Uterus (tissue), 4 donors: ENCODE results near the gene GRK3. TPM values are rescaled to one million over a fixed set of nuclear protein-coding genes. Genes with fewer than 3 reads are reported as not detected.
A peak's percentile ranks its signal among the peaks of the same experiment; 100 is the strongest.
"Not testable (repeated sequence)": the region's sequence is repeated elsewhere in the genome, so short reads cannot be mapped to it uniquely, and the experiment has no call there.

Experiments used
- DNase-seq, 2 donors: peaks; one replicate each; pipeline ENCODE4 v3.0.0-alpha.2; 2019 to 2020
- H3K27ac ChIP-seq, 2 donors: fragments of 200-600 bp; sonication (generic); 1 replicate in 1 of 2; 2 replicates in 1 of 2; pipeline ENCODE4 v1.5.1; 2016 to 2018
- H3K27me3 ChIP-seq, 2 donors: fragments of 200-600 bp; sonication (generic); one replicate each; pipeline ENCODE4 v1.5.1; 2018 to 2019; ENCODE audit warnings: control low read depth in 1 of 2
- H3K36me3 ChIP-seq, 2 donors: fragments of 200-600 bp; sonication (generic); one replicate each; pipeline ENCODE4 v1.5.1; 2019; ENCODE audit warnings: control low read depth in 1 of 2
- H3K4me1 ChIP-seq, 2 donors: fragments of 200-600 bp; sonication (generic); one replicate each; pipeline ENCODE4 v1.5.1; 2018 to 2019; ENCODE audit warnings: control low read depth in 1 of 2
- H3K4me3 ChIP-seq, 2 donors: fragments of 200-600 bp; sonication (generic); 1 replicate in 1 of 2; 2 replicates in 1 of 2; pipeline ENCODE4 v1.5.1; 2018 to 2019; ENCODE audit warnings: mild to moderate bottlenecking in 1 of 2
- H3K9me3 ChIP-seq, 2 donors: fragments of 200-600 bp; sonication (generic); one replicate each; pipeline ENCODE4 v1.5.1; 2019; ENCODE audit warnings: control low read depth in 1 of 2
- CTCF ChIP-seq, 4 experiments: fragments of 200-600 bp in 2 of 4; fragments of 450-650 bp in 2 of 4; sonication (generic) in 2 of 4; IDR thresholded peaks; one replicate each; pipeline ENCODE4 v1.5.1; 2016 to 2019; ENCODE audit warnings: antibody characterized with exemption in 4 of 4, mild to moderate bottlenecking in 2 of 4, moderate library complexity in 1 of 4
- POLR2A ChIP-seq, 2 donors: fragments of 450-650 bp; IDR thresholded peaks; one replicate each; pipeline ENCODE4 v1.6.1; 2016; ENCODE audit warnings: antibody characterized with exemption in 2 of 2, mild to moderate bottlenecking in 1 of 2, moderate library complexity in 1 of 2
- intact Hi-C: fragments of 100-400 bp; cut with DNase I; formaldehyde crosslinking; loops from one replicate; pipeline ENCODE4 v1.15.1; 2023; ENCODE audit warnings: low total_unique reads
- total RNA-seq, 4 donors: library from RNA; depleted of rRNA in 3 of 4; stranded (reverse); fragments of >200 nt in 3 of 4; gene quantifications; one replicate each; pipeline versions ENCODE4 v1.1.0 to v1.2.4, GENCODE V29; 2014 to 2023
- donor health status: DM: yes; HTN: yes; CAD: no.

GRK3 gene
- total RNA-seq = 10 to 100 TPM in 2 of 4 donors, 1 to 10 TPM in 2; 1.3 to 15.8 (median 8.9) TPM

- DNase-seq = peak; percentile 73 to 76
- TF ChIP-seq POLR2A (IDR thresholded peaks at IDR 0.05) (peak in 1 of 2 donors; percentile 41), CTCF (IDR thresholded peaks at IDR 0.05) (no peak)
- intact Hi-C loops = no loop called here
- no peaks in the 10 kb centered on the region for H3K9me3 ChIP-seq
- H3K27me3 ChIP-seq = no peaks in the 10 kb centered on the region
- peak within 1 kb of the TSS; percentile 82 to 84 for H3K27ac ChIP-seq
- H3K4me1 ChIP-seq = peaks cover 0 to 6% of the 10 kb centered on the region in 2 donors
- H3K4me3 ChIP-seq = peak within 1 kb of the TSS; percentile 45 to 76
- H3K36me3 ChIP-seq = no peaks in the 10 kb centered on the region
Measured at GRCh38 chr22:25564320-25564978, at the start of gene GRK3. TSS of gene GRK3 (plus strand) at chr22:25564675. CDS start at chr22:25565041, 366 bp downstream.

- no peak for DNase-seq
- no peaks in the 10 kb centered on the region for H3K36me3 ChIP-seq
- TF ChIP-seq POLR2A (IDR thresholded peaks at IDR 0.05) = no peak
- no peak for TF ChIP-seq CTCF (IDR thresholded peaks at IDR 0.05)
- intact Hi-C loops = no loop called here
- H3K27me3 ChIP-seq = no peaks in the 10 kb centered on the region
- H3K4me1 ChIP-seq = no peaks in the 10 kb centered on the region
- H3K4me3 ChIP-seq = no peak overlapping the region
- no peak overlapping the region for H3K27ac ChIP-seq
- no peaks in the 10 kb centered on the region for H3K9me3 ChIP-seq
Measured at GRCh38 chr22:25518000-25518663, 46.3 kb upstream of the GRK3 start.

- no peak for DNase-seq
- intact Hi-C loops = no loop called here
- Histone ChIP-seq H3K9me3 (peaks cover 0 to 4% of the 10 kb centered on the region in 2 donors), H3K4me1 (no peaks in the 10 kb centered on the region), H3K27ac (no peak overlapping the region), H3K36me3 (no peaks in the 10 kb centered on the region), H3K4me3 (no peak overlapping the region), H3K27me3 (no peaks in the 10 kb centered on the region)
- no peak for TF ChIP-seq CTCF (IDR thresholded peaks at IDR 0.05)
- TF ChIP-seq POLR2A (IDR thresholded peaks at IDR 0.05) = no peak
Measured at GRCh38 chr22:25525376-25525775, 39.1 kb upstream of the GRK3 start.

- H3K9me3 ChIP-seq = not testable (repeated sequence)
Measured at GRCh38 chr22:25525804-25526584, 38.5 kb upstream of the GRK3 start.

GRCh38 chr22:25527016-25527415 is 37.5 kb upstream of the GRK3 start:
- H3K9me3 ChIP-seq, DNase-seq, H3K27ac ChIP-seq, H3K4me1 ChIP-seq, intact Hi-C loops, H3K27me3 ChIP-seq, H3K36me3 ChIP-seq, H3K4me3 ChIP-seq: not testable (repeated sequence)

More at GRCh38 chr22:25525804-25526584, 38.5 kb upstream of the GRK3 start:
- H3K36me3 ChIP-seq, H3K4me3 ChIP-seq, intact Hi-C loops, H3K27me3 ChIP-seq, H3K4me1 ChIP-seq, H3K27ac ChIP-seq, DNase-seq: not testable (repeated sequence)

GRCh38 chr22:25528068-25528467 is 36.4 kb upstream of the GRK3 start:
- H3K27ac ChIP-seq, H3K9me3 ChIP-seq, intact Hi-C loops, H3K27me3 ChIP-seq, H3K4me3 ChIP-seq, H3K4me1 ChIP-seq, DNase-seq, H3K36me3 ChIP-seq: not testable (repeated sequence)

GRCh38 chr22:25529059-25529458 is 35.4 kb upstream of the GRK3 start:
- H3K27me3 ChIP-seq, H3K9me3 ChIP-seq, DNase-seq, H3K4me3 ChIP-seq, H3K27ac ChIP-seq, intact Hi-C loops, H3K4me1 ChIP-seq, H3K36me3 ChIP-seq: not testable (repeated sequence)

GRCh38 chr22:25529541-25530137 is 34.8 kb upstream of the GRK3 start:
- H3K36me3 ChIP-seq, H3K27me3 ChIP-seq, DNase-seq, H3K9me3 ChIP-seq, intact Hi-C loops, H3K4me3 ChIP-seq, H3K4me1 ChIP-seq, H3K27ac ChIP-seq: not testable (repeated sequence)

GRCh38 chr22:25531677-25532076 is 32.8 kb upstream of the GRK3 start:
- H3K36me3 ChIP-seq, H3K9me3 ChIP-seq, intact Hi-C loops, H3K4me3 ChIP-seq, H3K27ac ChIP-seq, H3K4me1 ChIP-seq, DNase-seq, H3K27me3 ChIP-seq: not testable (repeated sequence)
